ENCODE results near the gene TLR3. TPM values are rescaled to one million over a fixed set of nuclear protein-coding genes. Genes with fewer than 3 reads are reported as not detected.

TLR3 gene
- total and polyA plus RNA-seq, 2 of the 8 experiments (the other 6 are each of a cell fraction or from before 2014, with no cell fraction given), result 1.00 to 2.6 TPM

- TF ChIP-seq EP300 (IDR thresholded peaks at IDR 0.05; ENCODE audit: borderline replicate concordance in 1 of 2, low read depth in 2 of 2, low read length in 2 of 2) (peak in 1 of 2 experiments; percentile 70; a peak in 1 of 3 replicates), TEAD4 (IDR thresholded peaks at IDR 0.05; ENCODE audit: low read depth, low read length) (peak; percentile 67), TBP (IDR thresholded peaks at IDR 0.05; ENCODE audit: low read depth, low read length) (peak; percentile 58; the same call in 1 of the 2 replicates), POLR2A (IDR thresholded peaks at IDR 0.05; ENCODE audit: control extremely low read depth in 1 of 2, low read depth in 2 of 2, low read length in 2 of 2) (peak in 1 of 2 experiments; percentile 70; a peak in 2 of 3 replicates), KDM4A (IDR thresholded peaks at IDR 0.05; ENCODE audit: low read depth, low read length, severe bottlenecking) (peak; percentile 40), CREB1 (IDR thresholded peaks at IDR 0.05) (peak; percentile 28; the same call in 1 of the 2 replicates), ASH2L (IDR thresholded peaks at IDR 0.05; ENCODE audit: low read length) (peak; percentile 90), YY1 (IDR thresholded peaks at IDR 0.05; ENCODE audit: low read depth, low read length) (peak; percentile 81)
Measured at GRCh38 chr4:186081202-186081807, 12.3 kb downstream of the TLR3 start (continued).
